HG03108 (cell line): Measurements from ENCODE around the gene N4BP2.
"Not testable (repeated sequence)": the region's sequence is repeated elsewhere in the genome, so short reads cannot be mapped to it uniquely, and the experiment has no call there.

ENCODE experiments used
- ATAC-seq: cut with Tn5 transposase; IDR thresholded peaks from one replicate; pipeline ENCODE4 v1.9.1; 2021; ENCODE audit warnings: moderate library complexity; ENCODE audit not compliant: unreplicated experiment

N4BP2 gene

GRCh38 chr4:40056716-40057585, at the start of gene N4BP2:
N4BP2 (plus strand) TSS chr4:40056850; CDS start chr4:40097341, 40,491 bp downstream.
- ATAC-seq = peak; percentile 55

GRCh38 chr4:40016007-40016406, 40.6 kb upstream of the N4BP2 start:
- no peak for ATAC-seq

GRCh38 chr4:40020221-40020620, 36.4 kb upstream of the N4BP2 start:
- ATAC-seq = no peak

- not testable (repeated sequence) for ATAC-seq
Measured at GRCh38 chr4:40021116-40021515, 35.5 kb upstream of the N4BP2 start.

- not testable (repeated sequence) for ATAC-seq
Measured at GRCh38 chr4:40024049-40024448, 32.6 kb upstream of the N4BP2 start.

GRCh38 chr4:40032785-40033184, 23.9 kb upstream of the N4BP2 start:
- ATAC-seq = no peak

- ATAC-seq = no peak
Measured at GRCh38 chr4:40033613-40034012, 23.0 kb upstream of the N4BP2 start.

GRCh38 chr4:40038977-40039376, 17.7 kb upstream of the N4BP2 start:
- ATAC-seq = no peak

- ATAC-seq = no peak
Measured at GRCh38 chr4:40040908-40041307, 15.7 kb upstream of the N4BP2 start.

GRCh38 chr4:40043786-40044185, 12.9 kb upstream of the N4BP2 start:
- ATAC-seq = no peak

- no peak for ATAC-seq
Measured at GRCh38 chr4:40046311-40046980, 10.2 kb upstream of the N4BP2 start.

GRCh38 chr4:40053161-40053560, 3.5 kb upstream of the N4BP2 start:
- ATAC-seq = no peak

- no peak for ATAC-seq
Measured at GRCh38 chr4:40055511-40055862, 1.2 kb upstream of the N4BP2 start.

- no peak for ATAC-seq
Measured at GRCh38 chr4:40055863-40056715, 561 bp upstream of the N4BP2 start.

GRCh38 chr4:40057586-40058091, 989 bp downstream of the N4BP2 start:
- ATAC-seq = peak; percentile 64

- ATAC-seq = no peak
Measured at GRCh38 chr4:40058121-40058520, 1.5 kb downstream of the N4BP2 start.

- ATAC-seq = no peak
Measured at GRCh38 chr4:40058854-40059253, 2.2 kb downstream of the N4BP2 start.

GRCh38 chr4:40059362-40059761, 2.7 kb downstream of the N4BP2 start:
- no peak for ATAC-seq

- ATAC-seq = no peak
Measured at GRCh38 chr4:40065010-40065409, 8.4 kb downstream of the N4BP2 start.

- ATAC-seq = no peak
Measured at GRCh38 chr4:40066651-40067050, 10.0 kb downstream of the N4BP2 start.

GRCh38 chr4:40070387-40070786, 13.7 kb downstream of the N4BP2 start:
- ATAC-seq = no peak
